Stimulated activated naive CD4-positive, alpha-beta T cell treated with Interleukin-2 at 50 U/mL for 16 hours (primary cell): Measurements from ENCODE around the gene RTN1.

Source experiments
- DNase-seq: peaks from one replicate; lab custom pipeline; 2025; lab: John Stamatoyannopoulos, UW

Gene RTN1

DNA sequence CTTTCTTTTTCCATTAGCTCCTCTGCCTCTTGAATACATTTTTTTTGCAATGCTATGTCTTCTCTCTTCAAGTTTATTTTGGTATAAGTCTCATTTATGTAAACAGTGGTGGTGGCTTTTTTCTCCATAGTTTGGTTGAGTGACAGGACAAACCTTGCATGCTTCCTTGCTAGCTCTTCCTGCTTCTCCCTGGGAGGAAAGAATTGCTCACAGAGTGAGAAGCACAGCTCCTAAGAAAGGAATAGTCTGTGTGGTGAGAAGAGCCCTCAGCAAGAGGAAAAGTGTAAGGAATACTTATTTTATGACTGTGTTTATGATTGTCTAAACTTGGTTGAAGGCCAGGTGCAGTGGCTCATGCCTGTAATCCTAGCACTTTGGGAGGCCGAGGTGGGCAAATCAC lies 305.5 kb downstream of the RTN1 start:
- no peak for DNase-seq

DNA sequence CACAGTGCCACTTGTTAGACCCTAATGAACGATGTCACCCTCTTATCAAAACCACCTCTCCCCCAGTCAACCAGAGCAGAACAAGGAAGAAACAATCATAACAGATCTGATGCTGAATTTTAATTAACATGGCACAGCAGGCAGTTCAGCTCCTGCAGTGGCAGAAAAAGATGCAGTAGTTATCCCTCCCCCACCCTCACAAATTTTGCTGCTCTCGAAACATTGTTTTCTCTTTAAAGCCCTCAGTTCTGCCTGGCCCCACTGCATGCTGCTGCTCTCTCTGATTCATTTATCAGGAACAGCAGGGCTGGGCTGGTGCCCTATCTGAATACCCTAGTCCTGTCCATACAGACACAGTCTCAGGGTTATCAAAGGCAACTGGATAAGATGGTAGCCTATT lies 306.2 kb downstream of the RTN1 start:
- no peak for DNase-seq

- no peak for DNase-seq
Measured at GRCh38 chr14:59547310-59547709, 323.3 kb downstream of the RTN1 start.
